Activated T-cell treated with anti-CD3 and anti-CD28 coated beads for 24 hours (primary cell): Measurements from ENCODE around the gene SRMS.

Experiments
- DNase-seq: peaks from one replicate; pipeline ENCODE4 v3.0.0-alpha.2; 2020; ENCODE audit warnings: low read depth

SRMS gene

DNA sequence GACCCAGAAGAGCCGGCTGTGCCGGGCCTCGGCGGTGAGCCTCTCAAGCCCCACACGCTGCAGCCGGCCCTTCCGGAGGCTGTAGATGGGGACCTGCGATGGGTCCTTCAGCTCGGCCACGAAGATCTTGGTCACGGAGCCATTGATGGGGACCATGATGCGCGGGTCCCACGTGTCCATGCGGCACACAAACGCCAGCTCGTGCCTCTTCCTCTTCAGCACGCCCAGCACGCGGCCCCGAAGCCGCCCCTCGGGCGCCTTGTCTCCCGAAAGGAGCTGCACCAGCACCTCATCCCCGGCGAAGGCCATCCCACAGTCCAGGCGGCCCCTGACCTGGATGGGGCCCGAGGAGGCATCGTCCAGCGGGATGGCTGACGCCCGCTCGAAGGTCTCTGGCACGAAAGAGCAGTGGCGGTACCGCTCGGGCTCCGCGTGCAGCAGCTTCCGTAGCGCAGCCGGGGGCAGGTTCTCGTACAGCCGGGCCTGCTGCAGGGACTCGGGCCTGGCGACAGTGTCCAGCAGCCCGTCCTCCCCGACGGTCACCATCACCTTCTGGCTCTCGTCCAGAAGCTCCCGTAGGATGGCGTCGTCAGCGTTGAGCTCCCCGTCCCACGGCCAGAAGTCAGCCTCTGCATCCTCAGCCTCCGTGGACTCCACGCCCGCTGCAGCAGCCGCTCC lies 17.6 kb upstream of the SRMS start:
- no peak for DNase-seq

DNA sequence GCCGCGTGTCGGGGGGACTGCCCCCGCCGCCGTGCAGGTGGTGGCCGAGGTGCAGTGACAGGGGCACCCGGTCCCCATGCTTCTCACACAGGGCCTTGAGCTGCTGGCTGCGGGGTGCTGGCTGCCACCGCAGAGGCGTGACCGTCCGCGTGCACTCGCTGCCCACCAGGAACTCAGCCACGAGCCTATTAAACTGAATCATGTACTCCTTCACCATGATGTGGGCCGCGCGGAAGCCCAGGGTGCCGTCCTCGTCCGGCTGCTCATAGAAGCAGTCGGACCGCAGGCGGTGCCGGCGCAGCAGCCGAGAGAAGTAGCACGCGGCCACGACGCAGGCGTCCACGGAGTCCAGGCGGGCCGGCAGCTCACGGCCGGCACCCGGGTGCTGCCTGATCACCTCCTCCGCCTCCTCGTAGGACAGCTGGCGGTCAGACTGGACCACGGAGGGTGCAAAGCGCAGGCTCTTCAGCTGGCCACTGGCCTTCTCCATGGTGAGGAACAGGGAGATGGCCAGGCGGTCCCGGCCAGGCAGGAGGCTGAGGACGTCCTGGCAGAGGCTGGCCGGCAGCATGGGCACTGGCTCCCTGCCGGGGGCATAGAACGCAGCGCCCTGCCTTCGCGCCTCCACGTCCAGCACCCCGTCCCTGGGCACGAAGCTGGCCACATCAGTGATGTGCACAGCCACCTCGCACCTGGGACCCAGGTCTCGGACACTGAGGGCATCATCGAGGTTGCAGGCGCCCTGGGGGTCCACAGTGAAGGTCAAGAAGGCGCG lies 16.7 kb upstream of the SRMS start:
- DNase-seq: no peak

DNA sequence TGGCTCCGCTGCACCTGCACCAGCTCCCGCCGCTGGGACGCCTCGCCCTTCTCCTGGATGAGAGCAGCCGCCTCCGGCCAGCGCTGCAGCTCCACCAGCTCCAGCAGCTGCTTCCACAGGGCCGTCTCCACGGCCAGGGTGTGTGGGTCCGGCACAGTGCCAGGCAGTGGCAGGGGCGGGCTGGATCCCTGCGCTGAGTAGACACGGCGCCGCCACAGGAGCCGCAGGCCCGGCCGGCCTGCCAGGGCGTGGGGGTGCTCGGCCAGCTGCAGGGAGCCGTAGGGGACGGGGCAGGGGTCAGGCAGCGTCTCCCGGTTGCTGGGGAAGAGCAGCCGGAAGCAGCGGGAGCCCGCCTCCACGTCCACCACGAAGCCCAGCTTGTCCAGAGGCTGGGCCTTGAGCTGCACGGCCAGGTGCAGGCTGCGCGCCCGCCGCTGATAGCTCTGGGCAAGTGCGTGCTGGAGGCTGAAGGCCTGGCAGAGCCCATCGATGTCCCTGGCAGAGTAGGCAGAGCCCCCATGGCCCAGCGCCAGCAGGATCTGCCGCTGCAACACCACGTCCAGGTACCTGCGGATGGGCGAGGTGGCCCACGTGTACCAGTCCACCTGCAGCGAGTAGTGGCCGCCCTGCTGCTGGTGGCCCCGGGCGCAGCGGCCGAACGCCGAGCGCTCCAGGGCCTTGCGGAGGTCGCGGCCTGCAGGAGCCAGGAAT lies 15.8 kb upstream of the SRMS start:
- no peak for DNase-seq

DNA sequence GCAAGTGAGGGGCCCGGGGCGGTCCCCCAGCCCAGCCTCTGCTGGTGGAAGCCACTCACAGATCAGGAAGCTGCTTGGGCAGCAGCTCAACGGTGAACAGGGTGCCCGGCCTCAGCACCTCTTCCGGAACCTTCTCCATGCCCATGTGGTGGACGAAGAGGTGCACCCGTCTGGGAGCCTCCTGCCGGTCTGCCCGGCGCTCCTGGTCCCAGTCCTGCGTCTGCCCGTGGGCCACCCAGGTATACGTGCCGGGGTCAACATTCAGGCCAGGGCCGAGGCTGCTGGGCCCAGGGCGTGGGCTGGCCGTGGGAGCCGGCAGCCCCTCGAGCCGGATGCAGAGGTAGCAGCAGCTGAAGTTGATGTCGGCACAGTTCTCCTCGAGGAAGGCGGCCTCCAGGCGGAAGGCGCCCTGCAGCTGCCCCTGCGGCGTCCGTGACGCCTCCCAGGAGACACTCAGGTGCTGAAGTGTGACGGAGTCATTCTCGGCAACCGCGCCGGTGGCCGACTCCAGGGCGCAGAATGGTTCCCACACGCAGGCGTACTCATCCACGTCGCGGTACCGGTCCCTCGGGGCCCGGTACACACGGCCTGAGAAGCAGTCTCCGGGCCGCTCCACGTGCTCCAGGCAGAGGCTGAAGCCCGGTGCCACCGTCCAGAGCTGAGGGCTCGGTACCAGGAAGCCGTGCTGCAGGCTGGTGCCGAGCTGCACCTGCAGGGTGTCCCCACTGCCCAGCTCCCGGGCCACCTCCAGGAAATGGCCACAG lies 15.1 kb upstream of the SRMS start:
- no peak for DNase-seq

DNA sequence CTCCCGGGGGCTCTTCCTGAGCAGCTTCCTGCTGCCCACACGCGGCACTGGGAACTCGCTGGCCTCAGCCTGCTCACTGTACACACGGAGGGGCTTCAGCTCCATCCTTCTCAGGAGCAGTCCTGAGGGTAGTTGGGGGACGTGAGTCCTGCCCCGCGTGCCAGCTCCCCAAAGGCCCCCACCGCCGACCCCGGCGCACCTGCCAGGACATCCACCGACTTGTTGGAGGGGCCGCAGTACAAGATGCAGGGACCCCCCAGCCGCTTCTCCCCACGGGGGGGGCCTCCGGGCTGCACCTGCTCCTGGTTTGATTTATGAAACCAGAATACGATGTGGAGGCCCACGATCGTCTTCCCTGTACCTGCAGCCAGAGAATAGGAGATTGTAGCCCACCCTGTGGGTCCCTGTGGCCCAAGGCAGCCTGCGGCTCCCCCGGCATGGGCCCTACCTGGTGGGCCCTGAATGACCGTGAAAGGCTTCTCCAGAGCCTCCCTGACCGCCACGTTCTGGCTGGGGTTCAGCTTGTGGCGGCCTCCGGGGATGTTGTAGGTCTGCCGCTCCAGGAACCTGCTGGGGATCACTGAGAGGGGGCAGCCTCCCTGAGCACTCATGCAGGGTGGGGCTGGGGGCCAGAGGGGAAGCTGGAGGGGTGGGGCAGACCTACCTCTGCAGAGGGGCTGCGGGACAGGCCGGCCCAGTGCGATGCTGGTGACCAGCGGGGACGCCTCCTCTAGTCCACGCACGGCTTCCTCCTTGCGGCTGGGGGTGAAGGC lies 14.3 kb upstream of the SRMS start:
- DNase-seq: no peak

DNA sequence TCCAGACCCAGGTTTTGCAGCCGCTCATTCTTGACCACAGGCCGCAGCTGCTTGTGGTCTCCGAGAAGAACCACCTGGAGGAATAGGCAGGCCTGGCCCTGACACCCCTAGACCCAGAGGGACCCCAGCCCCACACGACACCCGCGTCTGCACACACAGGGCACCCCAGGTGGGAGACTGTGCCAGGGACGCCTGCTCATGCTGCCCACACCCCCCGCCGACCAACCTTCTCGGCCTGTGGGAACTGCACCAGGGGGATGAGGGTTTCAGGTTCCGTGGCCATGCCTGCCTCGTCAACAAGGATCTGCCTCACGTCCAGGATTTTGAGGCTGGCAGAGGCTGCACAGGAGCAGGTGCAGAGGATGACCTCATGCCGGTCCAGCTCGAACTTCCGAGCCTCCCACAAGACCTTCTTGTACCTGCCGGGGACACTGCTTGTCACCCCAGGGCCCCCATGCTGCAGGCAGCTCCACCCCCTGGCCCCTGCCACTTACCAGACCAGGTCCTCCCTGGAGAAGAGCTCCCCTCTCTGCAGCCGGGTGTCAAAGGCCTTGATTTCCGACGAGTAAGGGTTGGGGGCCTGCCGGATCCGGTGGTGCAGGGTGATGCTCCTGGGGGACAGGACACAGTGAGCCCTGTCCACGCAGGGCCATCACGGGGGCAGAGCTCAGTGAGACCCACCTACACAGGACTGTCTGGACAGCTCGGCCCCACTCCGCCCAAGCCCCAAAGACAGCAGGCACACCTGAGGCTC lies 13.5 kb upstream of the SRMS start:
- DNase-seq: no peak

DNA sequence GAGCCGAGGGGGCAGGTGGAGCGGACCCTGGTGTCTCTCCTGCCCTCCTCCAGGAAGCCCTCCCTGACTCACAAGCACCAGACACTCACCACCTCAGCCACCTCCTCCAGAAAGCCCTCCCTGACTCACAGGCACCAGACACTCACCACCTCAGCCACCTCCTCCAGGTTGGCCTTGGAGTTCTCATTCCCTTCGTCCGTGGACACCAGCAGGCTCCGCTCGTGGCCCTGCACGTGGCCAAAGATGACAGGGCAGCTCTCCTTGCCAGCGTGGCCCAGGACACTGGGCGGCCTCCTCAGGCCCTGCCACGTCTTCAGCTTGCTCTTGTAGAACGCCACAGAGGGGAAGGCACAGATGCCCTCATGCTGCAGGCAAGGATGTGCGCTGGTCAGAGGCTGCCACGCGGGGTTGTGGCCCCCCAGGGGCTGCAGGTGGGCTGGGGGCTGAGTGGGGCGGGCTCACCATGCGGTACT lies 12.8 kb upstream of the SRMS start:
- no peak for DNase-seq

DNA sequence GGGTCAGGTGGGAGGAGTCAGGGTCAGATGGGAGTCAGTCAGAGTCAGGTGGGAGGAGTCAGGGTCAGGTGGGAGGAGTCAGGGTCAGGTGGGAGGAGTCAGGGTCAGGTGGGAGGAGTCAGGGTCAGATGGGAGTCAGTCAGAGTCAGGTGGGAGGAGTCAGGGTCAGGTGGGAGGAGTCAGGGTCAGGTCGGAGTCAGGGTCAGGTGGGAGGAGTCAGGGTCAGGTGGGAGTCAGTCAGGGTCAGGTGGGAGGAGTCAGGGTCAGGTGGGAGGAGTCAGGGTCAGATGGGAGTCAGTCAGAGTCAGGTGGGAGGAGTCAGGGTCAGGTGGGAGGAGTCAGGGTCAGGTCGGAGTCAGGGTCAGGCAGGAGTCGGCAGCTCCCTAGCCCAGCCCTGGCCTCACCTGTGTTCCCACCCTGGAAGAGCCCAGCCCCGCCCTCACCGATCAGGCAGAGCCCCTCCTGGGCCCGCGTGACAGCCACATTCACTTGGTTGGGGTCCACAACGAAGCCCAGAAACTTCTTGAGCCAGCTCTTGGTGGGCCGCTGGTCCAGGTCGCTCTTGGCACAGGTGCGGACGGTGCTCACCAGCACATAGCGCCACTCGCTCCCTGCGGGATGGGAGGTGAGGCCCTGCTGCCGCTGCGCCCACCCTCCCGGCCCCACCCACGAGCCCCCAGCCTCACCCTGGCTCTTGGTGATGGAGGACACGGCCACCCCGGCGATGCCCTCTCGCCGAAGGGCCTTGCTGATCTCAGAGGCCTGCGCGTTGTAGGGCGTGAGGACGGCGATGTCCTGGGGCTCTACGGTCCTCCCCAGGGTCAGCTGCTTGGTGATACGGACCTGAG lies 12.2 kb upstream of the SRMS start:
- DNase-seq: peak; percentile 23

DNA sequence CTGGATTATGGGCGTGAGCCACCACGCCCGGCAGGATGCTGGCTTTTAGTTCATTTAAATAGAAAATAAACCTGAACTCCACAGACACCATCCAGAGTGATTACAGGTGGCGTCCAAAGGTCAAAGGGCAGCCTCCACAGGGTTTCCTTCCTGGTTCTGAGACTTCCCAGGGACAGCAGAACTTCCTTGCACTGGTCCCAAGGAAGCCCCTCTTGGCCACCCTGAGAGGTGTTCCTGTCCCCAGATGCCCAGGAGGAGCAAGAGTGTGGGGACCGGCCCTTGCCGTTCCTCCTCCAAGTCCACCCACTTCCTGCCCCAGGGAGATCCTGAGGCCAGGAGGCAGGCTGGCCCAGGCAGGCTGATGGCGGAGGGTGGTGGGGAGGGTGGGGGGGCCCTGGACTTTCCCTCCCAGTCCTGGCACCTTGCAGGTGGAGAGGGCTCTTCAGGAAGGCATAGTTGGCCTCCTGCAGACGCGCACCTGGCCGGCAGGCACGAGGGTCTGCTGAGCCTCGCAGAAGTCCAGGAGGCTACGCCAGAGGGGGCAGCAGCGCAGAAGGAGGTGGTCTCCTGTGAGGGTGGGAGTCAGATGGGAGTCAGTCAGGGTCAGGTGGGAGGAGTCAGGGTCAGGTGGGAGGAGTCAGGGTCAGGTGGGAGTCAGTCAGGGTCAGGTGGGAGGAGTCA lies 11.4 kb upstream of the SRMS start:
- no peak for DNase-seq

DNA sequence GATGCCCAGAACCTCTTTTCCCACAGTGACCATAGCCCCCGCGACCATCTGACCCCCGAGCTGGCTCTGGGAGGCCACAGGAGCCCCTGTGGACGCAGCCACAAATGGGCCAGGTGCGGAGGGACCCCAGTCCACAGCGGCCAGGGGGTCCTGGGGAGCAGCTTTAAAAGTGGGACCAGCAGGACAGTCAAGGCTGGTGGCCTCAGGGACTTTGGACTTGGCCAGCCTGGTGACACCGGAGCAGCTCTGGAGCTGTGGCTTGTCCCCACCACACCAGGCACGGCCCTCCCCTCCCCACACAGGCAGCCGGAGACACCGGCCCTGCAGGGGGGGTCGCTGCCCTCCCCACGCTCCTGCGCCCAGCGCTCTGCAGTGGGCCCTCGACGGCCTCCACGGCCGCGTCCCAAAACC lies 9.9 kb upstream of the SRMS start:
- DNase-seq: no peak

DNA sequence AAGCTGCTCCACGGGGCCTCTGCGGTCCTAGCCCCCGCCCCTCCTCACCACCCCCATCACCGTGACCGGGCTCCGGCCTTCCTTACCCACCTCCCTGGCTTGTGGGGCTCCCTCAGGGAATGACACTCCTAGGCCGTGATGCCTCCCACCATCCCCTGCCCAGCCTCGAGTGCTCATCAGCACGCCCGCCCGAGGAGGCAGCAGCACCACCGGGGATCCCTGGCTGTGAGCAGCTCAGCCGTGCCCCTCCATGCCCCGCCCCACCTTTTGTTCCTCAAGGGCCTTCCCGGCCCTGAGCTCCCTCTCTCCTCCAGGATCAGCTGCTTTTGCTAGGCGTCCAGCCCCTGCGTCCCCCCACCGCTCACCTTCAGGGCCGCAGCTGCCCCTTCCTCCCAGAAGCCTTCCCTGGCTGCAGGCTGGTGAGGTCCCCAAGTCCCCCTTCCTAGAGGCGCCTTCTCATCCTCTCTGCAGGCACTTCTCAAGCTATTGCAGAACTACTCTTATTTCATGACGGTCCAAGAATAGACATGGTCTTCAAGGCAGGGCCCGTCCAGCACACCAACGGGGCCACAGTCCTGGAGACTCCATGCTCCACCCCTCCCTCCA lies 9.4 kb upstream of the SRMS start:
- no peak for DNase-seq

DNA sequence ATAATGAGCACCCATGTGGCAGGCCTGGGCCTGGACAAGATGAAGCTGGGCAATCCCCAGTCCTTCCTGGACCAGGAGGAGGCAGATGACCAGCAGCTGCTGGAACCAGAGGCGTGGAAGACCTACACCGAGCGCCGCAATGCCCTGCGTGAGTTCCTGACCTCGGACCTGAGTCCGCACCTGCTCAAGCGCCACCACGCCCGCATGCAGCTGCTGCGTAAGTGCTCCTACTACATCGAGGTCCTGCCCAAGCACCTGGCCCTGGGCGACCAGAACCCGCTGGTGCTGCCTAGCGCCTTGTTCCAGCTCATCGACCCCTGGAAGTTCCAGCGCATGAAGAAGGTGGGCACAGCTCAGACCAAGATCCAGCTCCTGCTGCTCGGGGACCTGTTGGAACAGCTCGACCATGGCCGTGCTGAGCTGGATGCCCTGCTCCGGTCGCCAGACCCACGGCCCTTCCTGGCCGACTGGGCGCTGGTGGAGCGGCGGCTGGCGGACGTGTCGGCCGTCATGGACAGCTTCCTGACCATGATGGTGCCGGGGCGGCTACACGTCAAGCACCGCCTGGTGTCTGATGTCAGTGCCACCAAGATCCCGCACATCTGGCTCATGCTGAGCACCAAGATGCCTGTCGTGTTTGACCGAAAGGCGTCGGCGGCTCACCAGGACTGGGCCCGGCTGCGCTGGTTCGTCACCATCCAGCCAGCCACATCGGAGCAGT lies 8.3 kb upstream of the SRMS start:
- DNase-seq: no peak

DNA sequence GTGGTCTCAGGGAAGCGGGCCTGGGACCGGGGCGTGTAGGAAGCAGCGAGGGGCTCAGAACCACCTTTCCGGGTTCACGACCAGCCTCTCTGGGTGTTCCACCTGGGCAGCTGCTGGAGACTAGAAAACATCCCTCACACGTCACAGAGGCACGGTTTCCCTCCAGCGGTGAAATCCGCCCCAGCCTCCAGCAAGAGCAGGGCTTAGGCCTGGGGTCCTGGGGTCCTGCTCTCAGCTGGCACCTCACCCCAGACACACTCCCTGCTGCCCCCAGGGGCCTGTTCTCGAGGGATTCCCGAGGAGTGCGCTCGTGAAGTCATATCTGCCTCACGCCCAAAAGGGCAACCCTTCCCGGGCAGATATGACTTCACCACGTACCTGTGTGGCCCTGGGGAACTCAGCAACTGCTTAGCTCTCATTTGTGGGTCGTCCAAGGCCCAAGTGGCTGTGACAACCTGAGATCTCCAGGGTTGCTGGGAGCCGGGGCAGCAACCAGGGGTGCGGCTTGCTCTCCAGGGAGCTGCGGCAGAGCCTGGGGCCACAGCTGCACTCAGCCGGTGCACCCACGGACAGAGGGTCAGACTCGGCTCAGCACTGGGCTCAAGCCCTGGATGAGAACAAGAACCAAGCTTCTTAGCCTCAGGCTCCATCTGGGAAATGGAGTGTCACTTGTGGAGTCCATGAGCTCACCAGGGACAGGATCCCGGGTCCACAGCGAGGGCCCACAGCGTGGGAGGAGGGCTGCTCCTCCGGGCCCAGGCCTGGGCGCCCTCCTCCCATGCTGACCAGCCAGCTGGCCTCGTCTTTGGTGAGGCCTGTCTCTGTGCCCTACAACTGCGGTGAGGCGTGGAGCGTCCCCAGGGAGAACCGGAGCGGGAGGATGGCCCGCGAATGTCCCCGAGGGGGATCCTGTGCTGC lies 7.1 kb upstream of the SRMS start:
- DNase-seq: no peak

DNA sequence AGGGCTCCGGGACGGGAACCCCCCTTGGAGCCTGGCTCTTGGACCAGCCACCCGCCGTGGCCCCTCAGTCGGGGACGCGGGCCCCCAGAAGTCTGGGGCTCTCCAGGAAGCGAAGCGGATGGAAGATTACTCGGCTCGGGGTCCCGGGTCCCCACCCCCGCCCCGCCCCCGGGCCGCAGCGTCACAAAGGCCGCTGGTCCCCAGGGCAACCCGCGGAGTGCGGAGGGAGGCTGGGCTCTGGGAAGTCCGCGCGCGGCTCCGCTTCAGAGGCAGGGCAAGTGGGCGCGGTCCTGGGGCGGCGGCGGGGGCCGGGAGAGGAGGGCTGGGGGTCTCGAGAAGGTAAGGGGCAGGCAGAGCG lies 6.4 kb upstream of the SRMS start, which contains the start of gene FNDC11:
Gene FNDC11, plus strand, starts transcription at position 227 of the 358 bp plus-strand sequence. CDS start 1,505 bp downstream, outside the sequence.
- no peak for DNase-seq

DNA sequence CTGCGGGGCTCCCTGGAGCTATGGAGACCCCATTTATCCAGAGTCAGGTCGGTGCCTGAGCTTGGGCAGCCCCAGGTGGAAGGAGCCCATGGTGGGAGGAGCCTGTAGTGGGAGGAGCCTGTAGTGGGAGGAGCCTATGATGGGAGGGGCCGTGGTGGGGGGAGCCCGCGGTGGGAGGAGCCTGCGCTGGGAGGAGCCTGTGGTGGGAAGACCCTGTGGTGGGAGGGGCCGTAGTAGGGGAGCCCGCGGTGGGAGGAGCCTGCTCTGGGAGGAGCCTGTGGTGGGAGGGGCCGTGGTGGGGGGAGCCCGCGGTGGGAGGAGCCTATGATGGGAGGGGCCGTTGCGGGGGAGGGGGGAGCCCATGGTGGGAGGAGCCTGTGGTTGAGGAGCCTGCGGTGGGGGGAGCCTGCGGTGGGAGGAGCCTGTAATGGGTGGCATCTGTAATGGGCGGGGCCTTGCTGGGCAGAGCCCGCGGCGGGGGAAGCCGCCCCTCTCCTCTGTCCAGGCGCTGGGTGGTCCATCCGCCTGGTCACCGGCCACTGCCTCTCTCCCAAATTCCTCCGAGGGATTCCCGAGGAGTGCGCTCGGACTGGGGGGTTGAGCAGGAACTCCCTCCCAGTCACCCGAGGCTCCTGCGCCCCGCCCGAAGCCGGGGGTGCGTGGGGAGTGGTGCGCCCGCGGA lies 5.8 kb upstream of the SRMS start:
- DNase-seq: peak; percentile 81
